ENCODE results near the gene C15orf62. TPM values are rescaled to one million over a fixed set of nuclear protein-coding genes. Genes with fewer than 3 reads are reported as not detected.

C15orf62 gene
- total RNA-seq, 1 donor from 2014 or later, result 1.4 TPM

DNA sequence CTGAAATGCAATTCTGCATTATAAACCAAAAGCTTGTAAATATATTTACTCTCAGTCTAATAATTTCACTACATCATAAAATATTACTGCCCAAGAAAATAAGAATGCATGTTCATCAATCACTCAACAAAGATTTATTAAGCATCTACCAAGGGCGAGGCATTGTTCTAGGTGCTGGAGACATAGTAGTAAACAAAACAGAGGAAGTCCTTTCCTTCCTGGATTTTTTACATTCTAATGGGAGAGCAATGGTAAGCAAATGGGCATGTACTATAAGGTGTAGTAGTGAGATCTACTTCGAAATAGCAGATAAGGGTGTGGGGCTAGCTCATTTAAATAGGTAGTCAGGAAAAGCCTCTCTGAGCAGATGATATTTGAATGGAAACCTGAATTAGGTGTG is 26.3 kb downstream of the C15orf62 start:
- Histone ChIP-seq H3K36me3 (ENCODE audit: control insufficient read depth, insufficient read depth, low read length) (peaks cover 2% of the 10 kb centered on the region), H3K27me3 (ENCODE audit: control insufficient read depth, insufficient read depth, low read length) (no peaks in the 10 kb centered on the region), H3K4me3 (ENCODE audit: low read depth, low read length) (no peak overlapping the region)
- TF ChIP-seq, protein P1, sequence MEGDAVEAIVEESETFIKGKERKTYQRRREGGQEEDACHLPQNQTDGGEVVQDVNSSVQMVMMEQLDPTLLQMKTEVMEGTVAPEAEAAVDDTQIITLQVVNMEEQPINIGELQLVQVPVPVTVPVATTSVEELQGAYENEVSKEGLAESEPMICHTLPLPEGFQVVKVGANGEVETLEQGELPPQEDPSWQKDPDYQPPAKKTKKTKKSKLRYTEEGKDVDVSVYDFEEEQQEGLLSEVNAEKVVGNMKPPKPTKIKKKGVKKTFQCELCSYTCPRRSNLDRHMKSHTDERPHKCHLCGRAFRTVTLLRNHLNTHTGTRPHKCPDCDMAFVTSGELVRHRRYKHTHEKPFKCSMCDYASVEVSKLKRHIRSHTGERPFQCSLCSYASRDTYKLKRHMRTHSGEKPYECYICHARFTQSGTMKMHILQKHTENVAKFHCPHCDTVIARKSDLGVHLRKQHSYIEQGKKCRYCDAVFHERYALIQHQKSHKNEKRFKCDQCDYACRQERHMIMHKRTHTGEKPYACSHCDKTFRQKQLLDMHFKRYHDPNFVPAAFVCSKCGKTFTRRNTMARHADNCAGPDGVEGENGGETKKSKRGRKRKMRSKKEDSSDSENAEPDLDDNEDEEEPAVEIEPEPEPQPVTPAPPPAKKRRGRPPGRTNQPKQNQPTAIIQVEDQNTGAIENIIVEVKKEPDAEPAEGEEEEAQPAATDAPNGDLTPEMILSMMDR (IDR thresholded peaks at IDR 0.05; ENCODE audit: insufficient read depth, low read length, poor library complexity, severe bottlenecking), result no peak
- DNase-seq (ENCODE audit: low read depth), result no peak

DNA sequence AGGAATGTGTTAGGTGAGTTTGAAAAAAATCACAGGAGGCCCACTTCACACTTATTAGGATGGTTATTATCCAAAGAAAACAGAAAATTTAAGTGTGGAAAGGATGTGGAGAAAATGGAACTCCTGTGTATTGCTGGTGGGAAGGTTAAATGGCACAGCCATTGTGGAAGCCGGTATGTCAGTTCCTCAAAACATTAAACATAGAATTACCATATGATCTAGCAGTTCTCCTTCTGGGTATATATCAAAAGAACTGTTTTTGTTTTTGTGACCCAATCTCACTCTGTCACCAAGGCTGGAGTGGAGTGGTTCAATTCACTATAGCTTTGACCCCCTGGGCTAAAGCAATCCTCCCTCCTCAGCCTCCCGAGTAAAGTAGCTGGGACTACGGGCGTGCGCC is 26.7 kb downstream of the C15orf62 start:
- TF ChIP-seq, protein P1 (IDR thresholded peaks at IDR 0.05; ENCODE audit: insufficient read depth, low read length, poor library complexity, severe bottlenecking), result no peak

GRCh38 chr15:40799523-40799922 is 29.7 kb downstream of the C15orf62 start:
- DNase-seq (ENCODE audit: low read depth), result no peak
- H3K4me3 ChIP-seq (ENCODE audit: low read depth, low read length), result no peak overlapping the region
- H3K36me3 ChIP-seq (ENCODE audit: control insufficient read depth, insufficient read depth, low read length), result no peaks in the 10 kb centered on the region
- TF ChIP-seq, protein P1 (IDR thresholded peaks at IDR 0.05; ENCODE audit: insufficient read depth, low read length, poor library complexity, severe bottlenecking), result no peak
- H3K27me3 ChIP-seq (ENCODE audit: control insufficient read depth, insufficient read depth, low read length), result no peaks in the 10 kb centered on the region

More for the DNA sequence above, 26.7 kb downstream of the C15orf62 start:
- Histone ChIP-seq H3K4me3 (ENCODE audit: low read depth, low read length) (no peak overlapping the region), H3K27me3 (ENCODE audit: control insufficient read depth, insufficient read depth, low read length) (no peaks in the 10 kb centered on the region), H3K36me3 (ENCODE audit: control insufficient read depth, insufficient read depth, low read length) (peaks cover 2% of the 10 kb centered on the region)
- no peak for DNase-seq (ENCODE audit: low read depth)

DNA sequence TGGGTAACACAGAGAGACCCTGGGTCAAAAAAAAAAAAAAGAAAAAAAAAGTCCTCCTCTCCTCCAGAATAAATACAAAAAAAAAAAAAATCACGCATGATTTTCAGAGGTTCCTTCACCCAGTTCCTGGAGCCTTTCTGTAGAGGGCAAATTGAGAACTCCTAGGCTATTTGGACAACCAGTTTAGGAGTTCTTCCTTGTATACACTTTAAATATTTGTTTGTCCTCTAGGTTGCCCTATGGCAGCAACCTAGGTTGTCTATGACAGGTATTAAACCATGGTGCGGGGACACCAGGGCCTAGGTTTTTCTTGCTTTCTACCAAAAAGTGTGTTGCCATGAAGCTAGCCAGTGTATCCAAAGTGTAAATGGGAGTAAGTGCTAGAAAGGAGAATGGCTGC is 33.3 kb downstream of the C15orf62 start:
- Histone ChIP-seq H3K4me3 (ENCODE audit: low read depth, low read length) (no peak overlapping the region), H3K27me3 (ENCODE audit: control insufficient read depth, insufficient read depth, low read length) (no peaks in the 10 kb centered on the region), H3K36me3 (ENCODE audit: control insufficient read depth, insufficient read depth, low read length) (no peaks in the 10 kb centered on the region)
- DNase-seq (ENCODE audit: low read depth), result no peak
- TF ChIP-seq, protein P1 (IDR thresholded peaks at IDR 0.05; ENCODE audit: insufficient read depth, low read length, poor library complexity, severe bottlenecking), result no peak

DNA sequence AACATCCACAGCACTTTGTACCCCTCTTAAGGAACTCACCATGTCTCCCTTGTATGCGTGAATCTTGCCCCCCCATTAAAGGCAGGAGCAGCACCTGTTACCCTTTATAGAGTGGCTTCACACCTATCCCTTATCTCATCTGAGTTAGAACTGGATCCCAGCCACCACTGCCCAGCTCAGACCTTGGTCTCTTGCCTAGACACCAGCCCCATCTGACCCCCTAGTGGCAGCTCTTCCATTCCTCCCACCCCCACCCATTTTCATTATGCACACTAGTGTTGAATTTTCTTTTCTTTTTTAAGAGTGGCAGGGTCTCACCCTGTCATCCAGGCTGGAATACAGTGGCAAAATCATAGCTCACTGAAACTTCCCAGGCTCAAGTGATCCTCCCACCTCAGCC is 33.9 kb downstream of the C15orf62 start:
- Histone ChIP-seq H3K4me3 (ENCODE audit: low read depth, low read length) (no peak overlapping the region), H3K27me3 (ENCODE audit: control insufficient read depth, insufficient read depth, low read length) (no peaks in the 10 kb centered on the region), H3K36me3 (ENCODE audit: control insufficient read depth, insufficient read depth, low read length) (no peaks in the 10 kb centered on the region)
- TF ChIP-seq, protein P1 (IDR thresholded peaks at IDR 0.05; ENCODE audit: insufficient read depth, low read length, poor library complexity, severe bottlenecking), result no peak
- no peak for DNase-seq (ENCODE audit: low read depth)

DNA sequence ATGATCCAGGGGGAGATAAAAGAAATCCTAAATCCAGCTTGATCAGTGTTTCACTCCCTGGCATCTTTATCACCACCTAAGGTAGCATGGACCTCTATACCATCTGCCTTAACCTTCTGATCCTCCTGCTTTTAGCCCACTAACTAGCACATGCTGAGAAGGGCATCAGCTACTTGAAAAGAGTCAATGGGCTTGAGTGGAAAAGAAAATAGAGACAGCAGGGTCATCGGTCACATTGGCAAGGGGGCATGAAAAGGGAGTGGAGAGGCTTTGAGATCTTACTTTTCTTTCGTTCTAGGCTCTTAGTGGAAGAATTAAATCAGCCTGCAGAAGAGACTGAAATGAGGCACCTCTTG is 36.9 kb downstream of the C15orf62 start:
- Histone ChIP-seq H3K4me3 (ENCODE audit: low read depth, low read length) (peak overlapping the region; percentile 94), H3K27me3 (ENCODE audit: control insufficient read depth, insufficient read depth, low read length) (no peaks in the 10 kb centered on the region), H3K36me3 (ENCODE audit: control insufficient read depth, insufficient read depth, low read length) (no peaks in the 10 kb centered on the region)
- TF ChIP-seq, protein P1 (IDR thresholded peaks at IDR 0.05; ENCODE audit: insufficient read depth, low read length, poor library complexity, severe bottlenecking), result no peak
- DNase-seq (ENCODE audit: low read depth), result no peak

Measured in kidney epithelial cell (primary cell).